Nephron (organoid): ENCODE data around the gene MAN2B1.
A peak's percentile ranks its signal among the peaks of the same experiment; 100 is the strongest.

Experiments used
- H3K27ac Mint-ChIP-seq, 3 experiments: 2 replicates each; pipeline ENCODE4 v1.8.0; 2020; ENCODE audit warnings: mixed read lengths in 3 of 3, mild to moderate bottlenecking in 2 of 3, moderate library complexity in 1 of 3
- H3K27me3 Mint-ChIP-seq: 2 replicates; pipeline ENCODE4 v1.8.0; 2021; ENCODE audit warnings: low read depth, mild to moderate bottlenecking, moderate library complexity, mixed read lengths
- H3K36me3 Mint-ChIP-seq: 2 replicates; pipeline ENCODE4 v1.8.0; 2020; ENCODE audit warnings: low read depth, mixed read lengths
- H3K4me1 Mint-ChIP-seq: 2 replicates; pipeline ENCODE4 v1.8.0; 2020; ENCODE audit warnings: mixed read lengths
- H3K4me3 Mint-ChIP-seq, 3 experiments: 2 replicates each; pipeline ENCODE4 v1.8.0; 2020; ENCODE audit warnings: mild to moderate bottlenecking in 3 of 3, mixed read lengths in 3 of 3, moderate library complexity in 2 of 3
- H3K9me3 Mint-ChIP-seq: 2 replicates; pipeline ENCODE4 v1.8.0; 2020; ENCODE audit warnings: mixed read lengths
- CTCF ChIP-seq, 3 experiments: fragments of 200-600 bp; sonication (generic); IDR thresholded peaks; one replicate each; pipeline ENCODE4 v1.5.0; 2021; ENCODE audit warnings: antibody characterized with exemption in 3 of 3; ENCODE audit not compliant: unreplicated experiment in 3 of 3

Gene MAN2B1

GRCh38 chr19:12641456-12641855, 25.1 kb downstream of the MAN2B1 start:
- H3K36me3 Mint-ChIP-seq: peaks cover 4% of the 10 kb centered on the region

GRCh38 chr19:12639901-12640613, 26.5 kb downstream of the MAN2B1 start:
- Mint-ChIP-seq H3K4me3 (peak overlapping the region; percentile 13 to 35 (median 22)), H3K4me1 (peaks cover 5% of the 10 kb centered on the region), H3K36me3 (no peaks in the 10 kb centered on the region), H3K27me3 (no peaks in the 10 kb centered on the region), H3K27ac (no peak overlapping the region), H3K9me3 (no peaks in the 10 kb centered on the region)
- TF ChIP-seq CTCF (IDR thresholded peaks at IDR 0.05; ENCODE audit: unreplicated experiment in 3 of 3): peak; percentile 63 to 74 (median 65)

More at GRCh38 chr19:12641456-12641855, 25.1 kb downstream of the MAN2B1 start:
- Mint-ChIP-seq H3K27me3 (no peaks in the 10 kb centered on the region), H3K27ac (no peak overlapping the region), H3K4me3 (no peak overlapping the region), H3K4me1 (peaks cover 5% of the 10 kb centered on the region), H3K9me3 (no peaks in the 10 kb centered on the region)
- no peak for TF ChIP-seq CTCF (IDR thresholded peaks at IDR 0.05; ENCODE audit: unreplicated experiment in 3 of 3)

- no peak overlapping the region for H3K27ac Mint-ChIP-seq
- no peaks in the 10 kb centered on the region for H3K27me3 Mint-ChIP-seq
- H3K9me3 Mint-ChIP-seq: peaks cover 2% of the 10 kb centered on the region
- no peak overlapping the region for H3K4me3 Mint-ChIP-seq
- peaks cover 5% of the 10 kb centered on the region for H3K4me1 Mint-ChIP-seq
- H3K36me3 Mint-ChIP-seq: peaks cover 6% of the 10 kb centered on the region
- TF ChIP-seq CTCF (IDR thresholded peaks at IDR 0.05; ENCODE audit: unreplicated experiment in 3 of 3): no peak
Measured at GRCh38 chr19:12638611-12639182, 27.8 kb downstream of the MAN2B1 start.

- Mint-ChIP-seq H3K9me3 (peaks cover 9% of the 10 kb centered on the region), H3K4me1 (peaks cover 5% of the 10 kb centered on the region), H3K36me3 (peaks cover 23% of the 10 kb centered on the region), H3K4me3 (no peak overlapping the region), H3K27me3 (no peaks in the 10 kb centered on the region), H3K27ac (no peak overlapping the region)
- TF ChIP-seq CTCF (IDR thresholded peaks at IDR 0.05; ENCODE audit: unreplicated experiment in 3 of 3): no peak
Measured at GRCh38 chr19:12636631-12637030, 29.9 kb downstream of the MAN2B1 start.

DNA sequence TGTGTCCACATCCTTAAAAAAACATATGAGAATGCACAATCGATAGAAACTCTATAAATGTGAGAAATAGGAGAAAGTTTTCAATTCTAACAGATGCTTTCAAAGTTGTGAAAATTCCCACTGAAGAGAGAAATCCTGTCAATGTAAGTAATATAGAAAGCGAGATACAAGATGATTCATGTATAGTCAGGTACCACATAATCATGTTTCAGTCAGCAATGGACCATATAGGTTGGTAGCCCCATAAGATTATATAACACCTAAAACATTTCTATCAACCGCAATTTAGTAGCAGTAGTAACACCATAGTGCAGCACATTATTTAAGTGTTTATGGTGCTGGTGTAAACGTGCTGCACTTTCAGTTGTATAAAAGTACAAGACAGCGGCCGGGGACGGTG, 37.3 kb downstream of the MAN2B1 start:
- no peaks in the 10 kb centered on the region for H3K27me3 Mint-ChIP-seq

More for the DNA sequence above, 37.3 kb downstream of the MAN2B1 start:
- Mint-ChIP-seq H3K9me3 (peaks cover 46% of the 10 kb centered on the region), H3K27ac (no peak overlapping the region), H3K4me1 (no peaks in the 10 kb centered on the region), H3K36me3 (peaks cover 96% of the 10 kb centered on the region), H3K4me3 (no peak overlapping the region)
- no peak for TF ChIP-seq CTCF (IDR thresholded peaks at IDR 0.05; ENCODE audit: unreplicated experiment in 3 of 3)
